Astrocyte (in vitro differentiated cells and primary cell): ENCODE data around the gene ZBTB46. TPM values are rescaled to one million over a fixed set of nuclear protein-coding genes. Genes with fewer than 3 reads are reported as not detected.

ENCODE experiments used
- DNase-seq: peaks from one replicate; pipeline ENCODE4 v3.0.0-alpha.2; 2010; ENCODE audit warnings: low read depth
- FAIRE-seq: peaks from 2 replicates; lab custom pipeline; 2011; peaks lifted over from hg19 to GRCh38; lab: Jason Lieb, UNC
- H2AFZ ChIP-seq: 2 replicates; pipeline ENCODE4 v1.6.0; 2012; ENCODE audit warnings: low read depth, low read length, inconsistent platforms
- H3K27ac ChIP-seq: 2 replicates; pipeline ENCODE4 v1.5.1; 2011; ENCODE audit warnings: low read depth, low read length, inconsistent platforms
- H3K27me3 ChIP-seq: 2 replicates; pipeline ENCODE4 v1.6.0; 2011; ENCODE audit warnings: low read length, inconsistent platforms; ENCODE audit not compliant: insufficient read depth
- H3K36me3 ChIP-seq: 2 replicates; pipeline ENCODE4 v1.5.1; 2011; ENCODE audit warnings: low read length, inconsistent platforms; ENCODE audit not compliant: insufficient read depth
- H3K4me1 ChIP-seq: 2 replicates; pipeline ENCODE4 v1.5.1; 2011; ENCODE audit warnings: low read length, inconsistent platforms; ENCODE audit not compliant: insufficient read depth
- H3K4me2 ChIP-seq: 2 replicates; pipeline ENCODE4 v1.6.0; 2012; ENCODE audit warnings: low read length, inconsistent platforms
- H3K4me3 ChIP-seq: 2 replicates; pipeline ENCODE4 v1.5.1; 2011; ENCODE audit warnings: low read depth, mild to moderate bottlenecking, low read length, inconsistent platforms; ENCODE audit not compliant: insufficient read depth
- H3K79me2 ChIP-seq: 2 replicates; pipeline ENCODE4 v1.6.0; 2012; ENCODE audit warnings: mild to moderate bottlenecking, low read length, inconsistent platforms; ENCODE audit not compliant: insufficient read depth
- H3K9ac ChIP-seq: 2 replicates; pipeline ENCODE4 v1.6.0; 2012; ENCODE audit warnings: mild to moderate bottlenecking, low read length, inconsistent platforms
- H3K9me3 ChIP-seq: 2 replicates; pipeline ENCODE4 v1.5.1; 2012; ENCODE audit warnings: low read depth, mild to moderate bottlenecking, low read length, inconsistent platforms; ENCODE audit not compliant: insufficient read depth
- H4K20me1 ChIP-seq: 2 replicates; pipeline ENCODE4 v1.6.0; 2012; ENCODE audit warnings: low read length, inconsistent platforms; ENCODE audit not compliant: insufficient read depth
- H3K27ac Mint-ChIP-seq: one replicate; pipeline ENCODE4 v1.8.0; 2021; ENCODE audit warnings: mild to moderate bottlenecking, mixed read lengths; ENCODE audit not compliant: unreplicated experiment
- H3K27me3 Mint-ChIP-seq: one replicate; pipeline ENCODE4 v1.8.0; 2021; ENCODE audit warnings: low read depth, mixed read lengths; ENCODE audit not compliant: unreplicated experiment
- H3K36me3 Mint-ChIP-seq: one replicate; pipeline ENCODE4 v1.8.0; 2021; ENCODE audit warnings: low read depth, mixed read lengths; ENCODE audit not compliant: unreplicated experiment
- H3K4me1 Mint-ChIP-seq: one replicate; pipeline ENCODE4 v1.8.0; 2021; ENCODE audit warnings: low read depth, mixed read lengths; ENCODE audit not compliant: unreplicated experiment
- H3K4me3 Mint-ChIP-seq: one replicate; pipeline ENCODE4 v1.8.0; 2021; ENCODE audit warnings: mild to moderate bottlenecking, moderate library complexity, mixed read lengths; ENCODE audit not compliant: unreplicated experiment
- H3K9me3 Mint-ChIP-seq: one replicate; pipeline ENCODE4 v1.8.0; 2021; ENCODE audit warnings: mild to moderate bottlenecking, mixed read lengths; ENCODE audit not compliant: unreplicated experiment
- EZH2 ChIP-seq: IDR thresholded peaks from 2 replicates; pipeline ENCODE4 v1.6.1; 2012; ENCODE audit warnings: mild to moderate bottlenecking, low read length, inconsistent platforms; ENCODE audit not compliant: insufficient read depth
- total RNA-seq: library from RNA; stranded (reverse); gene quantifications from 2 replicates; pipeline ENCODE4 v1.2.1, GENCODE V29; 2021
- TF ChIP-seq, protein P1 (sequence below): IDR thresholded peaks from 2 replicates; pipeline ENCODE4 v1.5.1; 2011; ENCODE audit warnings: low read depth, mild to moderate bottlenecking, inconsistent platforms, low read length, moderate library complexity; ENCODE audit not compliant: insufficient read depth

The ZBTB46 gene
- total RNA-seq, 1 donor from 2014 or later: 13.9 TPM

DNA sequence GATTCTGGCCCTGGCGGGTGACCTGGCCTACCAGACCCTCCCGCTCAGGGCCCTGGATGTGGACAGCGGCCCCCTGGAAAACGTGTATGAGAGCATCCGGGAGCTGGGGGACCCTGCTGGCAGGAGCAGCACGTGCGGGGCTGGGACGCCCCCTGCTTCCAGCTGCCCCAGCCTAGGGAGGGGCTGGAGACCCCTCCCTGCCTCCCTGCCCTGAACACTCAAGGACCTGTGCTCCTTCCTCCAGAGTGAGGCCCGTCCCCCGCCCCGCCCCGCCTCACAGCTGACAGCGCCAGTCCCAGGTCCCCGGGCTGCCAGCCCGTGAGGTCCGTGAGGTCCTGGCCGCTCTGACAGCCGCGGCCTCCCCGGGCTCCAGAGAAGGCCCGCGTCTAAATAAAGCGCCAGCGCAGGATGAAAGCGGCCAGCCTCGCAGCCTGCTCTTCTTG is 92.4 kb downstream of the ZBTB46 start:
- no peaks in the 10 kb centered on the region for H3K4me1 Mint-ChIP-seq
- TF ChIP-seq EZH2: no peak
- TF ChIP-seq, protein P1, sequence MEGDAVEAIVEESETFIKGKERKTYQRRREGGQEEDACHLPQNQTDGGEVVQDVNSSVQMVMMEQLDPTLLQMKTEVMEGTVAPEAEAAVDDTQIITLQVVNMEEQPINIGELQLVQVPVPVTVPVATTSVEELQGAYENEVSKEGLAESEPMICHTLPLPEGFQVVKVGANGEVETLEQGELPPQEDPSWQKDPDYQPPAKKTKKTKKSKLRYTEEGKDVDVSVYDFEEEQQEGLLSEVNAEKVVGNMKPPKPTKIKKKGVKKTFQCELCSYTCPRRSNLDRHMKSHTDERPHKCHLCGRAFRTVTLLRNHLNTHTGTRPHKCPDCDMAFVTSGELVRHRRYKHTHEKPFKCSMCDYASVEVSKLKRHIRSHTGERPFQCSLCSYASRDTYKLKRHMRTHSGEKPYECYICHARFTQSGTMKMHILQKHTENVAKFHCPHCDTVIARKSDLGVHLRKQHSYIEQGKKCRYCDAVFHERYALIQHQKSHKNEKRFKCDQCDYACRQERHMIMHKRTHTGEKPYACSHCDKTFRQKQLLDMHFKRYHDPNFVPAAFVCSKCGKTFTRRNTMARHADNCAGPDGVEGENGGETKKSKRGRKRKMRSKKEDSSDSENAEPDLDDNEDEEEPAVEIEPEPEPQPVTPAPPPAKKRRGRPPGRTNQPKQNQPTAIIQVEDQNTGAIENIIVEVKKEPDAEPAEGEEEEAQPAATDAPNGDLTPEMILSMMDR: no peak
- H3K27me3 Mint-ChIP-seq: no peaks in the 10 kb centered on the region
- Histone ChIP-seq H3K27me3 (no peaks in the 10 kb centered on the region), H2AFZ (no peak overlapping the region), H3K4me3 (no peak overlapping the region), H3K4me1 (peaks cover 15% of the 10 kb centered on the region), H4K20me1 (peaks cover 42% of the 10 kb centered on the region), H3K79me2 (peaks cover 8% of the 10 kb centered on the region), H3K9me3 (no peaks in the 10 kb centered on the region), H3K36me3 (no peaks in the 10 kb centered on the region), H3K4me2 (peak overlapping the region; percentile 80), H3K9ac (no peak overlapping the region), H3K27ac (no peak overlapping the region)
- no peak overlapping the region for H3K27ac Mint-ChIP-seq
- DNase-seq (no peak), FAIRE-seq (no peak)
- H3K4me3 Mint-ChIP-seq: no peak overlapping the region
- no peaks in the 10 kb centered on the region for H3K9me3 Mint-ChIP-seq
- peaks cover 11% of the 10 kb centered on the region for H3K36me3 Mint-ChIP-seq

DNA sequence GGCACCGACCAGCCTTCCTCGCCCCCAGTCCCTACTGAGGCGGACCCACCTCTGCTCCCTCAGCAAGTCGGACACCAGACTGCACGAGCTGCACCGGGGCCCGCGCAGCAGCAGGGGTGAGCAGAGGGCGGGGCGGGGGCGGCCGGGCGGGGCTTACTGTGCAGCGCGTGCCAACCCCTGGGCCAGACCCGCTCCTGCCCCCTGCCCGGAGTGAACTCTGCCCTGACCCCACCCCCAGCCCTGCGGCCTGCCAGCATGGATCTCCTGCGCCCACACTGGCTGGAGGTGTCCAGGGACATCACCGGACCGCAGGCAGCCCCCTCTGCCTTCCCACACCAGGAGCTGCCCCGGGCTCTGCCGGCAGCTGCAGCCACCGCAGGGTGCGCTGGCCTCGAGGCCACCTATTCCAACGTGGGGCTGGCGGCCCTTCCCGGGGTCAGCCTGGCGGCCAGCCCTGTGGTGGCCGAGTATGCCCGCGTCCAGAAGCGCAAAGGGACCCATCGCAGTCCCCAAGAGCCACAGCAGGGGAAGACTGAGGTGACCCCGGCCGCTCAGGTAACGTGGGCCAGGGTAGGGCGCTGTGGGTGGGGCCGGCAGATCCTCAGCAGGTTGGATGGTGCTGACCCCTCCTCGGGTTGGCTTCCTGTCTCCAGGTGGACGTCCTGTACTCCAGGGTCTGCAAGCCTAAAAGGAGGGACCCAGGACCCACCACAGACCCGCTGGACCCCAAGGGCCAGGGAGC is 92.9 kb downstream of the ZBTB46 start:
- Mint-ChIP-seq H3K9me3 (no peaks in the 10 kb centered on the region), H3K27ac (no peak overlapping the region), H3K4me3 (no peak overlapping the region), H3K27me3 (no peaks in the 10 kb centered on the region), H3K36me3 (peaks cover 12% of the 10 kb centered on the region), H3K4me1 (no peaks in the 10 kb centered on the region)
- Histone ChIP-seq H4K20me1 (peaks cover 42% of the 10 kb centered on the region), H3K36me3 (no peaks in the 10 kb centered on the region), H3K4me2 (no peak overlapping the region), H3K9me3 (no peaks in the 10 kb centered on the region), H3K27me3 (no peaks in the 10 kb centered on the region), H3K27ac (no peak overlapping the region), H3K4me1 (peaks cover 15% of the 10 kb centered on the region), H2AFZ (no peak overlapping the region), H3K4me3 (no peak overlapping the region), H3K9ac (no peak overlapping the region), H3K79me2 (peaks cover 8% of the 10 kb centered on the region)
- DNase-seq: no peak
- TF ChIP-seq, protein P1: no peak
- no peak for FAIRE-seq

DNA sequence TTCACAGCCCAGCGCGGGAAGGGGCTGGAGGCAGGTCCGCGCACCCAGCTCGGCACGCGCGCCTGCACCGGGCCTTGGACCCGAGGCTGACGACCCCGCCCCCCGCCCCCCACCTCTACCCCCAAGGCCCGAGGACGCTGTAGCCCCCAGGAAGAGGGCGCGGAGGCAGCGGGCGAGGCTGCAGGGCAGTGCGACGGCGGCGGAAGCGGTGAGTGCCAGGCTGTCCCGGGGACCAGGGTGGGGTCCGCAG is 93.4 kb downstream of the ZBTB46 start:
- Histone ChIP-seq H4K20me1 (peaks cover 47% of the 10 kb centered on the region), H3K4me2 (no peak overlapping the region), H3K4me3 (no peak overlapping the region), H2AFZ (no peak overlapping the region), H3K79me2 (peaks cover 12% of the 10 kb centered on the region), H3K36me3 (no peaks in the 10 kb centered on the region), H3K4me1 (peaks cover 15% of the 10 kb centered on the region), H3K27me3 (no peaks in the 10 kb centered on the region), H3K9me3 (no peaks in the 10 kb centered on the region), H3K9ac (no peak overlapping the region), H3K27ac (no peak overlapping the region)
- Mint-ChIP-seq H3K27me3 (no peaks in the 10 kb centered on the region), H3K27ac (no peak overlapping the region), H3K4me1 (no peaks in the 10 kb centered on the region), H3K9me3 (no peaks in the 10 kb centered on the region), H3K4me3 (no peak overlapping the region), H3K36me3 (peaks cover 12% of the 10 kb centered on the region)
- FAIRE-seq (no peak), DNase-seq (no peak)
- TF ChIP-seq, protein P1: no peak
- no peak for TF ChIP-seq EZH2
